Superior temporal gyrus (tissue), 1 donor: ENCODE data around the gene SLC6A13.

ENCODE experiments used
- DNase-seq: peaks from one replicate; pipeline ENCODE4 v3.0.0-alpha.2; 2016; ENCODE audit errors: extremely low spot score

The SLC6A13 gene

DNA sequence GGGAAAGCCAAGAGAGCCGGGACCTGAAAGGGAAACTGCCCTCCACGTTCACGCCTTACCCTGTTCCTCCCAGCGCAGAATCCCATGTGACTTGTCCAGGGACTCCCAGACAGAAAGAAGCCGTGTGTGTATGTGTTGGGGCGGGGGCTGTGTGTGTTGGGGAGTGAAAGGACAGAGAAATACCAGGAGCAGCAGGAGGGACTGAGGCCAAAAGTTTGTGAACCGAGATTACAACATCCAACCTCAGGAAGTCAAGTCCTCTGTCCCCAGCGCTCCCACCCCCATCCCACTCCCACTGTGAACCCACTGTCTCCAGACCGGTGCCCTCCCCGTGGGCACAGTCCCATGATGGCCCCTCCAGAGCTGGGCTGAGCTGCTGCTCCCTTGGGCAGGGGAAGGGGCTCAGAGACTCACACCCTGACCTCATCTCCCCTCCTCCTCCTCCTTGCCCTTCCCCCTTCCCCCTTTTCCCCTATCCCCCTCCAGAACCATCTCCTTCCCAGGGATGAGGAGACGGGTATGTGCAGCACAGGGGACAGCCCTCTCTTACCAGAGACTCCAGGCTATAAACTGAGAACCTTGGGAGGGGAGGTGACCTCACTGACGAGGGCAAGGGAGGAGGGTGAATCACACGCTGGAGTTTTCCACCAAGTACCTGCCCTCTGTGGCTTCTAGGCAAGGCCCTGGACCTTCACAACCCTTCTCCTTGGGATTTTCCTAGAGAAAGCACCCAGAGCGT lies 48.5 kb downstream of the SLC6A13 start, which contains the start of gene SLC6A12:
TSS of gene SLC6A12 (minus strand) at position 155 of the 739 bp plus-strand sequence. CDS start 4,171 bp downstream, outside the sequence.
- no peak for DNase-seq

DNA sequence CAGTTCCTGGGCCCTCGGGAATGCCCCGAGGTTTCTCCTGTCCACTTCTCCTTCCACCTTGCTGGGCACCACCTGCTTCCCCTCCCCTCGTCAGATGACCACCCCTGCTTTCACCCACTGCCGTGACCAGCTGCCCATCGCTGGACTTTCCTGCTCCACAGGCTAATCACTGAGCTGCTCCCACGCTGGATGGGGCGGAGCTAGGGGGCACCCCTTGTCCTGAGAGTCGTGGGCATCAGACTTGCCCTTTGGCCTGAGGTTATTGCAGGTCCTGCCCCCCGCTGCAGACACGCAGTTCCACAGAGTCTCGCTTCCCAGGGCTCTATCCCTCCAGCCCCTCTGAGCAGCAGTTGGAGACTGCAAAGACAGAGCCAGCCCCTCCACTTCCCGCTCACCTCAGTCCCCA lies 49.1 kb downstream of the SLC6A13 start:
- DNase-seq: no peak

DNA sequence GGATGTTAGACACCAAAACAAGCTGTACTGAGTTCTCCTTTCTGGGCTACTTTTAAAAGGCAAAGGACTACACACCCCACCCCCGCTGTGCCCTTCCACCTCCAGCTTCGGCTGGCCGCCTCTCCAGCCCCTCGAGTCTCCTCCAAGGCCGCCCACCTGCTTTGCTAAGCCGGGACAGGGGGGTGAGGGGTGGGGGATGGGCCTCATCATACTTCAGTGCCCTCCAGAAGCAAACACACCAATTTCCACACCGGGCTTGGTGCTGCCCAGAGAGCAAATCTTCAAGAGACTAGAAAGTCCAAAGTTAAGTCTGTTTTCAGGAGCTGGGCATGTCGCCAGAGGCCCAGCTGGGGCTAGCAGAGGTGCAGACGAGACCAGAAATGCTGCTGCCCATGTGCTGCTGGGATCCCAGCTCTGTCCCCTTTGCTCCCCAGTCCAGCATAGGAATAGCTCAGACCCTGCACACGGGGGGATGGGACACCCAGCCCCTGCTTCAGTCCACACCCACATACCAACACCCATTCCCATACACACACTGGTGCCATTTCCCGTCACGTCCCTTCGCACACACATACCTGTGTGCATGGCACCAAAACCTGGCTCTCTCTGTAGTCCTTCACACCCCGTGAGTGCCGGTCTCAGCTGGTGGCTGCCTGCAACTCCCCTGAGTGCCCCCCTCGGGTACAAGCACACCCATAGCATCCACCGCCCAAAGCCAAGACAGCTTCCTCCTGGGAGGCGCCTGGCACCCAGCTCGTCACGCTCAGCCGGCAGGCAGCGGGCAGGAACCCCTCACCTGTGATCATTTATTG lies 49.7 kb downstream of the SLC6A13 start:
- DNase-seq: no peak

DNA sequence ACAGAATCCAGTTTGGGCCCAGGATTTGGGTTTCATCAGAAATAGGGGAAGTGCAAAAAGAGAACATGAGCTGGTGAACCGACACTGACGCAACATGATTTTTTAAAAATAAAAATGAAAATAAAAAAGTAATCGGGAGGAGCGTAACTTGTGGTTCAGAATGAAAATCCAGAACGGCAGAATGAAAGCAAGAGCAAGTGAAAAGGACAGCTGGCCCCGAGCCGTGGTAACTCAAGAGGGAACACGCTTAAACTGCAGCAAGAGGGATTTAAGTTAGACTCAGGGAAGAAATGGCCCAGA lies 50.3 kb downstream of the SLC6A13 start:
- DNase-seq: no peak

DNA sequence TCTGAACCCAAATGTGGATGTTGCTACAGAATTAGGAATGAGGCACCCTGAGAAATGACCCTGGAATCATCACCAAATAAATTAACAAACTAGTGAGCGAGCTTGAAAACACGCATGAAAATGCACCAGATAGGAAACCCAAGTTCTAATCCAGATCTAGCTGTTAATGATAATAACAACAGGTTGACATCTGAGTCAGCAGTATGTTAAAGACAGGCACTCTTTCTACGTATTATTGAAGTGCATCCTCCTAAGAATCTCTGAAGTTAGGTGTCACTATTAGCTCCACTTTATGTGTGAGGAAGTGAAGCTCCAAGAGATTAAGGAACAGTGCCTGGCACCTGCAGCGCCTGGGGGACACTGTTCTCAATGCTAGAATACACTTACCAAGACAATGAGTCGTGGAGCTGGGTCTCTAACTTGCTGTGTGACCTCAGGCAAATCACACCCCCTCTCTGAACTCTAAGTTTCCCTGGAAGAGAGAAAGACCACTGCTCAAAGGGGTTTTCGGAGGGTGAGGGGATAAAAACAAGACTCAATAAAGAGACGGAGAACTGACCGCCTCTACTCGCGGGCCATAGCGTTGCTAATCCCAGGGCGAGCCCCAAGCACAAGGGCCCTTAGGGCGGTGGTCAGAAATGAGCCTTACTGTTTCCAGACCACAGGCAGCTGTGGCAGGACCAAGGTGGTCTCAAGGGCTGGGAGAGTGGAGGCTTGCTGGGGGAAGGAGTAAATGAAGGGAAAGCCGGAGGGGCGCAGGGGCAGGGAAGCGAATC lies 50.8 kb downstream of the SLC6A13 start:
- DNase-seq: no peak

DNA sequence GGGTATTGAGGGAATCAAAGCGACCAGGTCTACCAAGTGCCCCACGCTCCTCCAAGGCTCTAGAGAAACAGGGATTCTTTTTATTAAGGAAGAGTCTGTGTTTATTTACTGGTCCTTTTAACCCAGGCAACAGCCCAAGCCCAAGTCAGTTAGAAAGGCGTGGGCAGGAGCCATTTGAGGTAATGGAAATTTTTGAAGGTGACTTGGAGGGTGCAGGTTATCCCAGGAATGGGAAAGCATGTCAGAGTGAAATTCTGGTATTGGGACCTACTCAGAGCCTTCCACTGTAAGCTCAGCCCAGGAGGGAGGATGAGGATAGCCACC lies 51.5 kb downstream of the SLC6A13 start:
- no peak for DNase-seq

DNA sequence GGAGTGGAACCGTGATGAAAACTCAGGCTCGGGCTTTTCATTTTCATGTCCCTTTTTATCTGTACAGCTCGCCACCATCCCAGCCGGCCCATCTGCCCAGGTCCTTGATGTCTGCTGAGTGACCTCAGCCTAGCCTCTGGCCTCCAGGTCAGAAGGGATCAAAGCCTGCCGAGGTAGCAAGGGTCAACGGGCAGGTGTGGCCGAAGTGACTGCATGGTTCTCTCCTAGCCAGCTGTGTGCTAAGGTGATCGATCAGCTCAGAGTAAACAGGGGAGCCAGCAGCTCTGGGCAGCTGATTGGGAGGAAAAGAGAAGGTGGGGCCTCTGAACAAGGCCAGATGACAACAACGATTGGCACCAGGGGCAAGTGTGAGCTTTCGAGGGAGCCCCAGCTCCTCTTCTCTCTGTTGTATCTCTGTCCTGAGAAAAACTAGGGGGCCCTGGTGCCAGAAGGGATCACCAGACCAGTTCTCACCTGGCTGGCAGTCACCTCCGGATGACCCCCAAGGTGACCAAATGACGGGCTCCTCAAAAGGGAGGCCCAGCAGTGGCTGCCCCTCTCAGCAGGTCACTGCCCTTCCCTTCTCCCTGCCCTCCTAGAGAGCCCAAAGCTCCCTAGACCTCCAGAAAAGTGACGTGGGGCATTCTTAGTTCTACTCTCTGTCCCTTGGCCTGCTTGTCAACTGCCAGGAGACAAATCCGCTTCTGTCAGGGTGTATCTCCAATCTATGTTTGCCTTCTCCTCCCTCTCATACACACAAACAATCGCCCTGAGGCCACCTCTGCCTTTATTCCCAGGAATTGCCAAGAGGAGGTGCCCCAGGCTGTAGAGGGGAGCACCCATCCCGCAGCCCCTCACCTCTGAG lies 52.1 kb downstream of the SLC6A13 start:
- no peak for DNase-seq

DNA sequence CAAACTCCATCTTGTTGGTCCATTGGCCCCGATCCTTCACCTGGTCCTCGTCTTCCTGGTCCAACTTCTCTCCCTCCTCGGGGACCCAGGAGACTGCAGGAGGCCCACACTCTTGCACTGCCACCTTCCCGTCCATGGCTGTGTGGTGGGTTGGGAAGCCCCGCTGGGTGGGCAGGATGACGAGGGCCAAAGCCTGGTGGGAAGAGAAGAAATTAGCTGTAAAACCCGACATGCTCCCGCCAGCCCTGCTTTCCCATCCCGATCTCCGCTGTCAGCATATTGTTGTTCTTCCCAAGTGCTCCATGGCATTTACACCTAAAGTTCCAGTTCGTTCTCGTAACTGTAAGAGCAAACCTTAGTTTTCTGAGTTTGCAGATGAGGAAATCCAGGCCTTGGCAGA lies 52.8 kb downstream of the SLC6A13 start:
- no peak for DNase-seq

DNA sequence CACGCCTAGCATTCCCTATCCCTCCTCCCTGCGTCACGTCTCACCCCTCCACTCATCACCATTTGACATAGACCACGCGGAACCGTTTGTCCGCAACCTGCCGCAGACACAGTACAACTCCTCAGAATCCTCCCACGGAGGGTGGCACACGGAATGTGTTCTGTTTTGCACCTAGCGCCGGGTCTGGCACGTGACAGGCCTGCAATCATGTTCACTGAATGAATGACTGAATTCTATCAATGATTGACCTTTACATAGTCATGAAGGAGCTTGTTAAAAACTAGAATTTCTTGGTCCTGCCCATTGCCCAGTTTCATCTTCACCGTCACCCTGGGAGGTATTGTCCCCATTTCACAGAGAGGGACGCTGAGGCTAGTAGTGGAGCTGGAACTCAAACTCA lies 53.4 kb downstream of the SLC6A13 start:
- DNase-seq: no peak

DNA sequence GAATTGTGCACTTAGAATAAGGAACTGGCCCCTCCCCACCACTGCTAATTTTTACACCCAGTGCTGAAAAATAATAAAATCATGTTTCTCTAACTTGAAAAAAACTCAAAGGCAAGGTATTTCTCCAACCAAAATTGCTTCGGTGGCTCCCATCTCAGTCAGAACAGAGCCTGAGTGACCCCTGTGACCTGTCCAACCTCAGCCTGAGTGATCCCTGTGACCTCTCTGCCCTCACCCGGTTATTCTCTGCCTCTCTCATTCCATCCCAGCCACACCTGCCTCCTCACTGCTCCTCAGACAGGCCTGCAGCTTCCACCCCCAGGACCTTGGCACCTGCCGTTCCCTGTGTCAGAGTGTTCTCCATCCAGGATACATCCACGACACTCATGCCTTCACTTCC lies 53.8 kb downstream of the SLC6A13 start:
- no peak for DNase-seq

DNA sequence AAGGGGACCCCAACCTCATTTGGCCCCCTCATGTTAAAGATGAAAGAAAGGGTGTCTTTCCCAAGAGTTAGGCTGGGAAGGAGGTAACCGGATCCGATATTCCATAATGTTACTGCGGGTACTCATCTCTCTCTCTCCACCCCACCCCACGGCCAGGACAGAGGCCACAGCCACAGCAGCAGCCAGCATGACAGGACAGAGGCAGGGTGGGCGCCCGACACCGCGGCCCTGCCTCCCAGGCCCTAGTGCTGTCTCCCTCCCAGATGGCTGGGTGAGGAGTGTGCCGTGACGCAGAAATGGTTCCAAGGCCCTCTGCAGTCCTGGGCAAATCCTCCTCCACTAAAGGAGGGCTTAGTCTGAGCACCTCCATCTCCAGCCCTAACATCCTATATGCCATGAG lies 54.8 kb downstream of the SLC6A13 start:
- DNase-seq: no peak

DNA sequence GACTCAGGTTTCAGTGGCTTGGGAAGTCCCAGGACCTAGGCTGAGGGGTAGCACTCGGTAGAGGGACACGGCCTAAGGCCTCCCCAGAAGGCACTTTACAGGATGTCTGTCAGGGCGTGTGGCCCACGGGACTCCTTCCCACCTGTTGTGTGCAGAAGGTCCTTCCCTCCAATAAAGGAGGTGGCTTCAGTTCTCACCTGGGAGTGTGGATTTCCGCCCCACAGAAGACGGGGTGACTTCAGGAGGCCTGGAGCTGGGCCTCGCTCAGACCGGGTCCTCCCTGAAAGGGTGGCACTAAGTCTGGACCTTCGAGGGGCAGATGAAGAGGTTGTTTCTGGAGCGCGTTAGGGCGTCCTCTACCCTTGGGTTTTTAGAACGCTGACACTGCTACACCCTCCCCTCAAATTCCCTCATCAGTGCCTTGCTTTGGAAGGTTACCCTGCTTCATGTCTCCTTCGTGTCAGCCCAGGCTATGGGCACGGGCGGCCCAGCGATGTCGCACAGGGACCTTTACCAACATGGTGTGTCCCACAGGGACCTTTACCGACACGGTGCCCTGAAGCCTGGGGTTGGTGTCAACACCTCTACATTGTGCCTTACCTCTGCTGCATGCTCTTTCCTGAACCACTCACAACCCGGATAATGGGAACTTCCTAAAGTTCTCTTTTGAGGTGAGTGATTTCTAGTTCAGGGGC lies 55.7 kb downstream of the SLC6A13 start:
- DNase-seq: no peak

DNA sequence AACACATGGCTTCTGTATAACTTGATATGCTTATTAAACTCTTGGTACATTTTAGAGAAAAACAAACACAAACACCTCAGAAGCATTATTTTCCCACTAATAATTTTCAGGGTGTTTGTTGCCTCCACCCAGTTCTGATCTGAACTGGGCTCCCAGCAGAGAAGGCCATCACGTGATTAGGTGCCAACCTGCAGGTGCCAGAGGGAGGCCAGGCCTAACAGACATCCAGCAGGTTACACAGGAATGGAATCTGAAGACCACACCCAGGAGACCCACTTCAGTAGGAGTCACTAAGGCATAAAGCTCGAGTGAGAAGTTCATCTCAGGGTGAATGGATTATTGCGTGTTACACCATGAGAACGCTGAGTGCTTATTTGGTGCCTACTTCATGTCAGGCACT lies 57.6 kb downstream of the SLC6A13 start:
- no peak for DNase-seq

DNA sequence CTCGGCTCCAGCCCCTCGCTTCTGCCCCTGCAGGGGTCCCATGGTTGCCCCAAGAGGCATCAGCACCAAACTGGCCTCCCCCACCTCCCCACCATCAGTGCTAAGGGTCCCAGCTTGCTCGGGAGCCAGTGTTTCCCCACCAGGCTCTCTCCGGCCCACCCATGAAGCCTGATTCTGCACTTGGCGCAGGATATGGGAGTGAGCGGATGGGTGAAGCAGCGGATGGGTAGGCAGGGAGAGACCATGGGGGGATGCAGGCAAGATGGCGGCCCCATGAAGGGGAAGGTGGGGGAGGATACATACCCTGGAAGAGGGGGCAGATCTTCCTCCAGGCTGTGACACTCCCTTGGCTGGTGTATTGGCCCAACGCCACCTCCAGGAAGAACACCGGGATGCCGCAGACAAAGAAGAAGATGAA lies 58.4 kb downstream of the SLC6A13 start:
- DNase-seq: no peak

DNA sequence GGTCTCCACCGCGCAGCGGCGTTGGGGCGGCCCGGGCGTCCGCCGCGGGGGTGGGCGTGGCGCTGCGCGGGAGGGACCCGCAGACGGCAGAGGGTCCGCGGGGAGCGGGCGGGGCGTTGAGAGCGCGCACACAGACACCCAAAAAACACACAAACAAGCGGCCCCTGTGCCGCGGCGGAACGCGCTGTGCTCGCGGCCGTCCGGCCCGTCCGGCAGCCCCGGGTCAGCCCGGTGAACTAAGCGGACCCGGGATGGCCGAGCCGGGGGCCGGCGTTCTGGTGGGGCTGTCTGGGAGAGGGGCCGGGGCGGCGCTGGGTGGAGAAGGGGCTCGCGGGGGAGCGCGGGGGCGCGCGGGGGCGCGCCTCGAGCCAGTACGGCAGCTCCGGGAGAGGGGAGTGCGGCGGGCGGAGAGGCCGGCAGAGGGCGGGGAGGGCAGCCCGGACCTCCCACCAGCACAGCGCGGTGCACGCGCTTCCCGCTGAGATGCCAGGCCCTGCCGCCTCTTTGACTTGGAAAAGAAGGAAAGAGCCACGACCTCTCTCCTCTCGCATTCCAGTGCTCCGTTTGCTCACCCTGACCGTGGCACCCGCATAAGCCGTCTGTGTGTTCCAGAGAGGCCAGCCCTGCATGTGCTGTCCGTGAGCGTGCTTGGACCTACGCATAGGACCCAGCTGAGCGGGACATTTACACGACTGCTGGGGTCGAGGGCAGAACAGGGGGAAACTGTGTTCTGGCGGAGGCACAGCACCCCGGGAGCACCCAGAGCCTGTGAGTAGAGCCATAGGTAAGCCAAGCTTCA lies 59.0 kb downstream of the SLC6A13 start:
- no peak for DNase-seq

DNA sequence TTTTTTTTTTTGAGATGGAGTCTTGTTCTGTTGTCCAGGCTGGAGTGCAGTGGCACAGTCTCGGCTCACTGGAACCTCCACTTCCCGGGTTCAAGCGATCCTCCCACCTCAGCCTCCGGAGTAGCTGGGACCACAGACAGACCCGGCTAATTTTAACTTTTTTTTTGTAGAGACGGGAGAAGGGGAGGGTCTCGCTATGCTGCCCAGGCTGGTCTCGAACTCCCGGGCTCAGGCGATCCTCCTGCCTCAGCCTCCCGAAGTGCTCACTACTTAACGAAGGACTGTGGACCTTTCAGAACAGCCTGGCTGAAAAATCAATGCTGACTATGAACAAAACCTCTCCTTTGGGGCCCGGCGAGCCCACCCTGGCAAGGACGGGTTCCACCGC lies 59.6 kb downstream of the SLC6A13 start:
- no peak for DNase-seq

DNA sequence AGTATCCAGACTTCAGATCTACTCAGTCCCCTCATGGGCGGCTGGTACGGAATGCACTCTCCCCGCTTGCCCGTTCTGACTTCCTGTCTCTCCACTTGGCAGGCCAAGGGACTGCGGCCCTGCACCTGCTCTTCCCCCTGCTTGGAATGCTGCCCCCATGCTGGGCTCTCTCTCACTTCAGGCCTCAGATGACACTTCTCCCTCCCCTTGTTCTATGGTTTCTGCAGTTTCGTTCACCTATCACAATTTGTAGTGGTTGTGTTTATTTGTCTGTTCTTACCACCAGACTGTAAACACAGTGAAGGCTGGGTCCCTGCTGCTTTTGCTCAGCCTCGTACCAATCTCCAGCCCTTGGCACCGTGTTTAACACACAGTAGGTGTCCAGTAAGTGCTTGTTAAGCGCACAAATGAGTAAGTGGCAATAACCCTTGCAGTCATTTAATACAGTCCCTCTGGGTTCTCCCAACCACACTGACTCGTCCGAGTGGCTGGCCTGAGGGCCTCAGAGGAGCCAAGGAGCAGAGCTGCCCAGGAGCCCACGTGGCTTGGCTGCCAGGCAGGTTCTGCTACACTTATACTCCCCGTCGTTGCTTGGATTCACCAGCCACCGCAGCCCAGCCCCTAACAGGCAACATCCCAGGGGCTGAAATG lies 60.4 kb downstream of the SLC6A13 start:
- DNase-seq: peak; percentile 42

DNA sequence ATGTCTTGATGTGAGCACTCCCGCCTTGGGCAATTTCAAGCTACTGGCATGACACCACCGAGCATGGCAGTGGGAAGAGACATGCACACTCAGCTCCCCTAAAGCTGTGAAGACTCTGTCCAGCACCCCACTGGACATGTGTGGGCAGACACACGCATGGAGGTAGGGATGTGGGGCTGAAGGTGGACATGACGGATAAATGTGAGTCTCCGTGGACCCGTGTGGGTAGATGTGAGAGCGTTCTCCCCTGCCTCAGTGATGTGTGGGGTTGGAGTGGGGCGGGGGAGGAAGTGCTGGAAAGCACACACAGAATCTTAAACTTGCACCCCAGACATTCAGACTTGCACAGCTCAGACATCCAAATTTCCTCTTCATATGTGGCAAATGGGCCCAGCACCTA lies 61.3 kb downstream of the SLC6A13 start:
- no peak for DNase-seq

DNA sequence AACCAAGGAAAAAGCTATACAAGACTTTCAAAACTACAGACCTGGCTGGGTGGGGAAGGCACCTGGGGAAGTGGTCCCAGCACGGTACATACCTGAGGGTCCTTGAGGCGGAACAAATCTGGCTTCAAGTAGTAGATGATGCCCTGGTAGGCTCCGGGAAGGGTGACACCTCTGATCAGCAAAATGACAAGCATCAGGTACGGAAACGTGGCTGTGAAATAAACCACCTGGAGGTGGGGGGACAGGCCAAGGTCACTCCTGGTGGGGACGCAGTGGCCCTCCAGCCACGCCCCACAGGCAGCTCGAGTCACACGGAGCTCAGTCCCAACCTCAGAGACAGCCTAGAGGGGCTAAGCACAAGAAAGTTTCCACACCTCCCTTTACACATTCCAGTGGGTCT lies 63.9 kb downstream of the SLC6A13 start:
- no peak for DNase-seq
